Mucosa of descending colon (tissue), 3 donors: ENCODE measurements around the gene FRMD6. TPM values are rescaled to one million over a fixed set of nuclear protein-coding genes. Genes with fewer than 3 reads are reported as not detected.

Source experiments
- ATAC-seq: fragments of 200-7000 bp; cut with Tn5 transposase; one replicate; pipeline ENCODE4 v1.9.1; 2020; ENCODE audit warnings: mild to moderate bottlenecking, moderate library complexity
- DNase-seq, 3 donors: peaks; one replicate each; pipeline ENCODE4 v3.0.0-alpha.2; 2020
- H3K36me3 ChIP-seq: fragments of 200-600 bp; one replicate; pipeline ENCODE4 v1.8.0; 2021; ENCODE audit warnings: low read depth, mild to moderate bottlenecking
- H3K4me1 ChIP-seq: fragments of 200-600 bp; one replicate; pipeline ENCODE4 v1.8.0; 2021; ENCODE audit warnings: low read depth, mild to moderate bottlenecking
- H3K4me3 ChIP-seq: fragments of 200-600 bp; one replicate; pipeline ENCODE4 v1.8.0; 2021; ENCODE audit warnings: mild to moderate bottlenecking
- H3K9me3 ChIP-seq: fragments of 200-600 bp; one replicate; pipeline ENCODE4 v1.8.0; 2021; ENCODE audit warnings: mild to moderate bottlenecking
- CTCF ChIP-seq: fragments of 200-600 bp; IDR thresholded peaks from one replicate; pipeline ENCODE4 v1.8.0; 2022; ENCODE audit warnings: antibody characterized with exemption, mild to moderate bottlenecking
- intact Hi-C, 2 donors: fragments of 100-400 bp; cut with DNase I in 1 of 2; cut with micrococcal nuclease in 1 of 2; formaldehyde crosslinking; loops; one replicate each; pipeline versions ENCODE4 v1.11.0 to v1.11.1; 2022; cut with DNase I, micrococcal nuclease
- total RNA-seq, 3 donors: library from RNA; stranded (reverse); fragmentation: NEBNext Ultra II Directional in 2 of 3; extraction: Animal tissue kit (Norgen Biotek cat#: 25700) in 2 of 3; gene quantifications; one replicate each; pipeline versions ENCODE4 v1.2.1 to v1.2.4, GENCODE V29; 2021 to 2023
- donor health status: DM: no; HTN: no; CAD: no; lungs with moderate emphysema.
- donor health status: DM: no; HTN: no; CAD: no.
- donor health status: DM: no; HTN: yes; CAD: no.

The FRMD6 gene
- total RNA-seq, 3 donors from 2014 or later: 4.2 to 39.1 (median 8.5) TPM

GRCh38 chr14:51660741-51661140 is 9.0 kb downstream of the FRMD6 start:
- TF ChIP-seq CTCF: no peak
- H3K9me3 ChIP-seq: no peaks in the 10 kb centered on the region
- intact Hi-C loops: no loop called here

GRCh38 chr14:51661504-51661903 is 9.8 kb downstream of the FRMD6 start:
- ATAC-seq (no peak), DNase-seq (no peak)
- TF ChIP-seq CTCF: no peak
- H3K9me3 ChIP-seq: no peaks in the 10 kb centered on the region
- no peaks in the 10 kb centered on the region for H3K36me3 ChIP-seq
- H3K4me1 ChIP-seq: no peaks in the 10 kb centered on the region
- intact Hi-C loops: no loop called here
- no peak overlapping the region for H3K4me3 ChIP-seq

More at GRCh38 chr14:51660741-51661140, 9.0 kb downstream of the FRMD6 start:
- H3K4me3 ChIP-seq: no peak overlapping the region
- no peaks in the 10 kb centered on the region for H3K36me3 ChIP-seq
- H3K4me1 ChIP-seq: no peaks in the 10 kb centered on the region
- DNase-seq: no peak
- ATAC-seq: no peak

- ATAC-seq (no peak), DNase-seq (no peak)
- Histone ChIP-seq H3K4me3 (no peak overlapping the region), H3K9me3 (no peaks in the 10 kb centered on the region), H3K36me3 (no peaks in the 10 kb centered on the region), H3K4me1 (no peaks in the 10 kb centered on the region)
- no peak for TF ChIP-seq CTCF
- intact Hi-C loops: no loop called here
Observed at GRCh38 chr14:51663783-51664326, 12.1 kb downstream of the FRMD6 start.

- intact Hi-C loops: no loop called here
- DNase-seq (no peak), ATAC-seq (no peak)
- Histone ChIP-seq H3K36me3 (no peaks in the 10 kb centered on the region), H3K4me3 (no peak overlapping the region), H3K9me3 (no peaks in the 10 kb centered on the region), H3K4me1 (no peaks in the 10 kb centered on the region)
- TF ChIP-seq CTCF: no peak
Observed at GRCh38 chr14:51666070-51666469, 14.4 kb downstream of the FRMD6 start.

GRCh38 chr14:51666826-51667225 is 15.1 kb downstream of the FRMD6 start:
- TF ChIP-seq CTCF: no peak
- intact Hi-C loops: no loop called here
- no peak for ATAC-seq

GRCh38 chr14:51668870-51669269 is 17.2 kb downstream of the FRMD6 start:
- H3K9me3 ChIP-seq: no peaks in the 10 kb centered on the region
- no peaks in the 10 kb centered on the region for H3K4me1 ChIP-seq
- ATAC-seq: no peak
- intact Hi-C loops: no loop called here
- H3K36me3 ChIP-seq: no peaks in the 10 kb centered on the region
- no peak for DNase-seq
- TF ChIP-seq CTCF: no peak
- no peak overlapping the region for H3K4me3 ChIP-seq

More at GRCh38 chr14:51666826-51667225, 15.1 kb downstream of the FRMD6 start:
- Histone ChIP-seq H3K4me1 (no peaks in the 10 kb centered on the region), H3K36me3 (no peaks in the 10 kb centered on the region), H3K9me3 (no peaks in the 10 kb centered on the region), H3K4me3 (no peak overlapping the region)
- no peak for DNase-seq
